ENCODE measurements around the gene MEIS2.

GRCh38 chr15:37080261-37080921, 20.0 kb downstream of the MEIS2 start:
- TF ChIP-seq CTCF (IDR thresholded peaks at IDR 0.05; ENCODE audit: insufficient read depth, low read depth, low read length): no peak
- no peak for TF ChIP-seq EZH2 (IDR thresholded peaks at IDR 0.05; ENCODE audit: insufficient read depth, low read length)

All from astrocyte (in vitro differentiated cells and primary cell).